ENCODE measurements around the gene C8G. TPM values are rescaled to one million over a fixed set of nuclear protein-coding genes. Genes with fewer than 3 reads are reported as not detected.

Gene C8G
- polyA plus RNA-seq, 1 donor from 2014 or later, result not detected

DNA sequence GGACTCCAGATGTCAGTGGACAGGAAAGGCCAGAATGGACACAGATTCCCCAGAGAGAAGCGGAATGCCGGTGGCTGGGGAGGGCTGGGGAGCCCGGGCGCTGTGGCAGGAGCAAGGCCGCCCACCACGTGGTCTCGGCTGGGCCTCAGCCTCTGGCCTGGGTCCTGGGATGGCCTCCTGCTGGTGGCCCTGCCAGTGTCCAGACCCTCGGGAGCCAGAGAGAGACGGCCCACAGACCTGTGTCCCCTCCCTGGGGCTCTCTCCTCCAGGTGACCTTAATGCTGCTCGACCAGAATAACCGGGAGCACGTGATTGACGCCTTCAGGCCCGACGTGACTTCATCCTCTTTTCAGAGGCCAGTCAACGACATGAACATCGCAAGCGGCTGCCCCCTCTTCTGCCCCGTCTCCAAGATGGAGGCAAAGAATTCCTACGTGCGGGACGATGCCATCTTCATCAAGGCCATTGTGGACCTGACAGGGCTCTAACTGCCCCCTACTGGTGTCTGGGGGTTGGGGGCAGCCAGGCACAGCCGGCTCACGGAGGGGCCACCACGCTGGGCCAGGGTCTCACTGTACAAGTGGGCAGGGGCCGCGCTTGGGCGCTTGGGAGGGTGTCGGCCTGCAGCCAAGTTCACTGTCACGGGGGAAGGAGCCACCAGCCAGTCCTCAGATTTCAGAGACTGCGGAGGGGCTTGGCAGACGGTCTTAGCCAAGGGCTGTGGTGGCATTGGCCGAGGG lies 19.5 kb upstream of the C8G start:
- H4K20me1 ChIP-seq (ENCODE audit: insufficient read depth), result no peaks in the 10 kb centered on the region
- no peak overlapping the region for H3K4me3 ChIP-seq (ENCODE audit: low read length)
- no peaks in the 10 kb centered on the region for H3K36me3 ChIP-seq (ENCODE audit: insufficient read depth, low read length)
- no peaks in the 10 kb centered on the region for H3K79me2 ChIP-seq (replicated peaks; ENCODE audit: insufficient read depth, low read length)
- no peak overlapping the region for H3K9ac ChIP-seq (ENCODE audit: low read length)
- no peak for TF ChIP-seq MXI1 (conservative IDR thresholded peaks at IDR 0.05; ENCODE audit: poor library complexity, severe bottlenecking)
- no peak for TF ChIP-seq EP300 (conservative IDR thresholded peaks at IDR 0.05; ENCODE audit: poor library complexity, severe bottlenecking)
- TF ChIP-seq POLR2AphosphoS5 (IDR thresholded peaks at IDR 0.05), result no peak
- TF ChIP-seq, protein P1, sequence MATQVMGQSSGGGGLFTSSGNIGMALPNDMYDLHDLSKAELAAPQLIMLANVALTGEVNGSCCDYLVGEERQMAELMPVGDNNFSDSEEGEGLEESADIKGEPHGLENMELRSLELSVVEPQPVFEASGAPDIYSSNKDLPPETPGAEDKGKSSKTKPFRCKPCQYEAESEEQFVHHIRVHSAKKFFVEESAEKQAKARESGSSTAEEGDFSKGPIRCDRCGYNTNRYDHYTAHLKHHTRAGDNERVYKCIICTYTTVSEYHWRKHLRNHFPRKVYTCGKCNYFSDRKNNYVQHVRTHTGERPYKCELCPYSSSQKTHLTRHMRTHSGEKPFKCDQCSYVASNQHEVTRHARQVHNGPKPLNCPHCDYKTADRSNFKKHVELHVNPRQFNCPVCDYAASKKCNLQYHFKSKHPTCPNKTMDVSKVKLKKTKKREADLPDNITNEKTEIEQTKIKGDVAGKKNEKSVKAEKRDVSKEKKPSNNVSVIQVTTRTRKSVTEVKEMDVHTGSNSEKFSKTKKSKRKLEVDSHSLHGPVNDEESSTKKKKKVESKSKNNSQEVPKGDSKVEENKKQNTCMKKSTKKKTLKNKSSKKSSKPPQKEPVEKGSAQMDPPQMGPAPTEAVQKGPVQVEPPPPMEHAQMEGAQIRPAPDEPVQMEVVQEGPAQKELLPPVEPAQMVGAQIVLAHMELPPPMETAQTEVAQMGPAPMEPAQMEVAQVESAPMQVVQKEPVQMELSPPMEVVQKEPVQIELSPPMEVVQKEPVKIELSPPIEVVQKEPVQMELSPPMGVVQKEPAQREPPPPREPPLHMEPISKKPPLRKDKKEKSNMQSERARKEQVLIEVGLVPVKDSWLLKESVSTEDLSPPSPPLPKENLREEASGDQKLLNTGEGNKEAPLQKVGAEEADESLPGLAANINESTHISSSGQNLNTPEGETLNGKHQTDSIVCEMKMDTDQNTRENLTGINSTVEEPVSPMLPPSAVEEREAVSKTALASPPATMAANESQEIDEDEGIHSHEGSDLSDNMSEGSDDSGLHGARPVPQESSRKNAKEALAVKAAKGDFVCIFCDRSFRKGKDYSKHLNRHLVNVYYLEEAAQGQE (IDR thresholded peaks at IDR 0.05; ENCODE audit: borderline replicate concordance), result no peak
- no peak for TF ChIP-seq EZH2 (IDR thresholded peaks at IDR 0.05; ENCODE audit: borderline replicate concordance, insufficient read depth, low read length, poor library complexity, severe bottlenecking)
- no peak for TF ChIP-seq SMC3 (conservative IDR thresholded peaks at IDR 0.05; ENCODE audit: poor library complexity)
- TF ChIP-seq, protein P2, sequence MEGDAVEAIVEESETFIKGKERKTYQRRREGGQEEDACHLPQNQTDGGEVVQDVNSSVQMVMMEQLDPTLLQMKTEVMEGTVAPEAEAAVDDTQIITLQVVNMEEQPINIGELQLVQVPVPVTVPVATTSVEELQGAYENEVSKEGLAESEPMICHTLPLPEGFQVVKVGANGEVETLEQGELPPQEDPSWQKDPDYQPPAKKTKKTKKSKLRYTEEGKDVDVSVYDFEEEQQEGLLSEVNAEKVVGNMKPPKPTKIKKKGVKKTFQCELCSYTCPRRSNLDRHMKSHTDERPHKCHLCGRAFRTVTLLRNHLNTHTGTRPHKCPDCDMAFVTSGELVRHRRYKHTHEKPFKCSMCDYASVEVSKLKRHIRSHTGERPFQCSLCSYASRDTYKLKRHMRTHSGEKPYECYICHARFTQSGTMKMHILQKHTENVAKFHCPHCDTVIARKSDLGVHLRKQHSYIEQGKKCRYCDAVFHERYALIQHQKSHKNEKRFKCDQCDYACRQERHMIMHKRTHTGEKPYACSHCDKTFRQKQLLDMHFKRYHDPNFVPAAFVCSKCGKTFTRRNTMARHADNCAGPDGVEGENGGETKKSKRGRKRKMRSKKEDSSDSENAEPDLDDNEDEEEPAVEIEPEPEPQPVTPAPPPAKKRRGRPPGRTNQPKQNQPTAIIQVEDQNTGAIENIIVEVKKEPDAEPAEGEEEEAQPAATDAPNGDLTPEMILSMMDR (IDR thresholded peaks at IDR 0.05; ENCODE audit: poor library complexity, severe bottlenecking), result no peak
- no peak for TF ChIP-seq RAD21 (conservative IDR thresholded peaks at IDR 0.05)
- no peak for TF ChIP-seq TAF1 (IDR thresholded peaks at IDR 0.05; ENCODE audit: low read depth)
- no peak overlapping the region for H2AFZ ChIP-seq (ENCODE audit: low read depth, low read length)
- H3K9me3 ChIP-seq (ENCODE audit: low read length), result no peaks in the 10 kb centered on the region
- no peaks in the 10 kb centered on the region for H3F3A ChIP-seq (ENCODE audit: insufficient read depth, low read length, poor library complexity, severe bottlenecking)
- H3K4me2 ChIP-seq (ENCODE audit: low read length), result no peak overlapping the region
- H3K27me3 ChIP-seq (ENCODE audit: insufficient read depth, low read depth, low read length), result no peaks in the 10 kb centered on the region
- no peaks in the 10 kb centered on the region for H3K9me2 ChIP-seq (ENCODE audit: insufficient read depth, low read length)
- no peak overlapping the region for H3K27ac ChIP-seq (ENCODE audit: low read length)

DNA sequence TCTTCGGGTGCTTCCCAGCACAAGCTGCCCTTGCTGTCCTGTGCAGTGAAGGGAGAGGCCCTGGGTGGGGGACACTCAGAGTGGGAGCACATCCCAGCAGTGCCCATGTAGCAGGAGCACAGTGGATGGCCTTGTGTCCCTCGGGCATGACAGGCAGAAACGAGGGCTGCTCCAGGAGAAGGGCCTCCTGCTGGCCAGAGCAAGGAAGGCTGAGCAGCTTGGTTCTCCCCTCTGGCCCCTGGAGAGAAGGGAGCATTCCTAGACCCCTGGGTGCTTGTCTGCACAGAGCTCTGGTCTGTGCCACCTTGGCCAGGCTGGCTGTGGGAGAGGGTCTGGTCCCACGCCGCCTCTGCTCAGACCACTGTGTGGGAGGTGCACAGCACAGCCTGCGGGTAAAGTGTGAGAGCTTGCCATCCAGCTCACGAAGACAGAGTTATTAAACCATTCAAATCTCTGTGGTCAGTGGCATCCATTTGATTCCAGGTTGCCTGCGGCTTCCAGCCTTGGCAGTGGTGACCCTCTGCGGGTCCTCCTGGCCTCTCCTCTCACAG lies 18.8 kb upstream of the C8G start:
- H3K36me3 ChIP-seq (ENCODE audit: insufficient read depth, low read length), result no peaks in the 10 kb centered on the region
- H4K20me1 ChIP-seq (ENCODE audit: insufficient read depth), result no peaks in the 10 kb centered on the region
- H3K4me2 ChIP-seq (ENCODE audit: low read length), result no peak overlapping the region
- no peak overlapping the region for H3K9ac ChIP-seq (ENCODE audit: low read length)
- H3K27me3 ChIP-seq (ENCODE audit: insufficient read depth, low read depth, low read length), result no peaks in the 10 kb centered on the region
- H3K9me2 ChIP-seq (ENCODE audit: insufficient read depth, low read length), result no peaks in the 10 kb centered on the region
- H3K79me2 ChIP-seq (replicated peaks; ENCODE audit: insufficient read depth, low read length), result no peaks in the 10 kb centered on the region
- no peaks in the 10 kb centered on the region for H3F3A ChIP-seq (ENCODE audit: insufficient read depth, low read length, poor library complexity, severe bottlenecking)
- H2AFZ ChIP-seq (ENCODE audit: low read depth, low read length), result no peak overlapping the region
- H3K9me3 ChIP-seq (ENCODE audit: low read length), result no peaks in the 10 kb centered on the region
- no peak overlapping the region for H3K27ac ChIP-seq (ENCODE audit: low read length)
- TF ChIP-seq EP300 (conservative IDR thresholded peaks at IDR 0.05; ENCODE audit: poor library complexity, severe bottlenecking) (no peak), MXI1 (conservative IDR thresholded peaks at IDR 0.05; ENCODE audit: poor library complexity, severe bottlenecking) (no peak), TAF1 (IDR thresholded peaks at IDR 0.05; ENCODE audit: low read depth) (no peak)
- TF ChIP-seq, protein P2 (IDR thresholded peaks at IDR 0.05; ENCODE audit: poor library complexity, severe bottlenecking), result no peak
- TF ChIP-seq, protein P1 (IDR thresholded peaks at IDR 0.05; ENCODE audit: borderline replicate concordance), result no peak
- no peak overlapping the region for H3K4me3 ChIP-seq (ENCODE audit: low read length)
